ENCODE measurements around the gene PNPLA1. TPM values are rescaled to one million over a fixed set of nuclear protein-coding genes. Genes with fewer than 3 reads are reported as not detected.

Gene PNPLA1
- total RNA-seq, 2 donors from 2014 or later: not detected

- DNase-seq: no peak
- Histone ChIP-seq H3K4me1 (ENCODE audit: control insufficient read depth, insufficient read depth, low read length) (no peaks in the 10 kb centered on the region), H3K36me3 (ENCODE audit: control insufficient read depth, insufficient read depth, low read length) (no peaks in the 10 kb centered on the region), H3K9me3 (ENCODE audit: control insufficient read depth, low read length) (no peaks in the 10 kb centered on the region), H3K27ac (ENCODE audit: low read depth, low read length) (no peak overlapping the region), H3K4me3 (ENCODE audit: low read length) (no peak overlapping the region), H3K27me3 (ENCODE audit: control insufficient read depth, insufficient read depth, low read length, poor library complexity, severe bottlenecking) (no peaks in the 10 kb centered on the region), H3K9ac (ENCODE audit: extremely low read depth, low read length, poor library complexity, severe bottlenecking) (no peak overlapping the region)
- Mint-ChIP-seq H3K9me3 (no peaks in the 10 kb centered on the region), H3K4me3 (no peak overlapping the region), H3K36me3 (ENCODE audit: low read depth) (no peaks in the 10 kb centered on the region), H3K27ac (no peak overlapping the region), H3K4me1 (peaks cover 4% of the 10 kb centered on the region), H3K27me3 (ENCODE audit: insufficient read depth) (no peaks in the 10 kb centered on the region)
- no peak for TF ChIP-seq CTCF (conservative IDR thresholded peaks at IDR 0.05)
- 75 to 86% methylated on average over 1 of the region's 1 CpG for WGBS, 2 experiments (ENCODE audit: insufficient coverage in 1 of 2, insufficient read length in 1 of 2)
Observed at GRCh38 chr6:36296240-36296639, 26.4 kb downstream of the PNPLA1 start.

GRCh38 chr6:36297051-36297450 is 27.2 kb downstream of the PNPLA1 start:
- Histone ChIP-seq H3K27ac (ENCODE audit: low read depth, low read length) (no peak overlapping the region), H3K36me3 (ENCODE audit: control insufficient read depth, insufficient read depth, low read length) (no peaks in the 10 kb centered on the region), H3K9me3 (ENCODE audit: control insufficient read depth, low read length) (no peaks in the 10 kb centered on the region), H3K9ac (ENCODE audit: extremely low read depth, low read length, poor library complexity, severe bottlenecking) (no peak overlapping the region), H3K4me3 (ENCODE audit: low read length) (no peak overlapping the region), H3K4me1 (ENCODE audit: control insufficient read depth, insufficient read depth, low read length) (peaks cover 4% of the 10 kb centered on the region), H3K27me3 (ENCODE audit: control insufficient read depth, insufficient read depth, low read length, poor library complexity, severe bottlenecking) (no peaks in the 10 kb centered on the region)
- peak; percentile 20 for DNase-seq
- no peaks in the 10 kb centered on the region for H3K36me3 Mint-ChIP-seq (ENCODE audit: low read depth)
- H3K4me1 Mint-ChIP-seq: peaks cover 11% of the 10 kb centered on the region
- TF ChIP-seq CTCF (conservative IDR thresholded peaks at IDR 0.05): no peak
- H3K27me3 Mint-ChIP-seq (ENCODE audit: insufficient read depth): peaks cover under 1% of the 10 kb centered on the region
- H3K9me3 Mint-ChIP-seq: no peaks in the 10 kb centered on the region
- 93% methylated on average over 4 to 6 of the region's 6 CpGs for WGBS, 2 experiments (ENCODE audit: insufficient coverage in 1 of 2, insufficient read length in 1 of 2)
- no peak overlapping the region for H3K27ac Mint-ChIP-seq
- no peak overlapping the region for H3K4me3 Mint-ChIP-seq

- Mint-ChIP-seq H3K4me3 (no peak overlapping the region), H3K9me3 (no peaks in the 10 kb centered on the region), H3K27ac (no peak overlapping the region), H3K36me3 (ENCODE audit: low read depth) (no peaks in the 10 kb centered on the region), H3K4me1 (peaks cover 14% of the 10 kb centered on the region), H3K27me3 (ENCODE audit: insufficient read depth) (peaks cover 2% of the 10 kb centered on the region)
- Histone ChIP-seq H3K27me3 (ENCODE audit: control insufficient read depth, insufficient read depth, low read length, poor library complexity, severe bottlenecking) (no peaks in the 10 kb centered on the region), H3K27ac (ENCODE audit: low read depth, low read length) (no peak overlapping the region), H3K9ac (ENCODE audit: extremely low read depth, low read length, poor library complexity, severe bottlenecking) (no peak overlapping the region), H3K36me3 (ENCODE audit: control insufficient read depth, insufficient read depth, low read length) (no peaks in the 10 kb centered on the region), H3K4me3 (ENCODE audit: low read length) (no peak overlapping the region), H3K4me1 (ENCODE audit: control insufficient read depth, insufficient read depth, low read length) (peaks cover 4% of the 10 kb centered on the region), H3K9me3 (ENCODE audit: control insufficient read depth, low read length) (no peaks in the 10 kb centered on the region)
- 97 to 100% methylated on average over 1 to 7 of the region's 7 CpGs for WGBS, 2 experiments (ENCODE audit: insufficient coverage in 1 of 2, insufficient read length in 1 of 2)
- no peak for TF ChIP-seq CTCF (conservative IDR thresholded peaks at IDR 0.05)
- DNase-seq: peak; percentile 31
Observed at GRCh38 chr6:36297511-36297910, 27.7 kb downstream of the PNPLA1 start.

Data from endodermal cell (in vitro differentiated cells).